Measurements from ENCODE around the gene CDH4. TPM values are rescaled to one million over a fixed set of nuclear protein-coding genes. Genes with fewer than 3 reads are reported as not detected.

CDH4 gene
- total and polyA plus RNA-seq, 9 of the 15 experiments (the other 6 are each of a cell fraction or from before 2014, with no cell fraction given) = 0.04 TPM; not detected in 8

GRCh38 chr20:61865353-61865752, 613.3 kb downstream of the CDH4 start (continued):
- TF ChIP-seq, protein P1, sequence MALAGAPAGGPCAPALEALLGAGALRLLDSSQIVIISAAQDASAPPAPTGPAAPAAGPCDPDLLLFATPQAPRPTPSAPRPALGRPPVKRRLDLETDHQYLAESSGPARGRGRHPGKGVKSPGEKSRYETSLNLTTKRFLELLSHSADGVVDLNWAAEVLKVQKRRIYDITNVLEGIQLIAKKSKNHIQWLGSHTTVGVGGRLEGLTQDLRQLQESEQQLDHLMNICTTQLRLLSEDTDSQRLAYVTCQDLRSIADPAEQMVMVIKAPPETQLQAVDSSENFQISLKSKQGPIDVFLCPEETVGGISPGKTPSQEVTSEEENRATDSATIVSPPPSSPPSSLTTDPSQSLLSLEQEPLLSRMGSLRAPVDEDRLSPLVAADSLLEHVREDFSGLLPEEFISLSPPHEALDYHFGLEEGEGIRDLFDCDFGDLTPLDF (CRISPR knock-in tag; IDR thresholded peaks at IDR 0.05) = no peak
- TF ChIP-seq NR2F6 (CRISPR knock-in tag; IDR thresholded peaks at IDR 0.05) (no peak), USF2 (CRISPR knock-in tag; IDR thresholded peaks at IDR 0.05) (no peak), NR2C1 (IDR thresholded peaks at IDR 0.05) (no peak), NR2C1 (tag; IDR thresholded peaks at IDR 0.05) (no peak), SLC30A9 (CRISPR knock-in tag; IDR thresholded peaks at IDR 0.05) (no peak)

DNA sequence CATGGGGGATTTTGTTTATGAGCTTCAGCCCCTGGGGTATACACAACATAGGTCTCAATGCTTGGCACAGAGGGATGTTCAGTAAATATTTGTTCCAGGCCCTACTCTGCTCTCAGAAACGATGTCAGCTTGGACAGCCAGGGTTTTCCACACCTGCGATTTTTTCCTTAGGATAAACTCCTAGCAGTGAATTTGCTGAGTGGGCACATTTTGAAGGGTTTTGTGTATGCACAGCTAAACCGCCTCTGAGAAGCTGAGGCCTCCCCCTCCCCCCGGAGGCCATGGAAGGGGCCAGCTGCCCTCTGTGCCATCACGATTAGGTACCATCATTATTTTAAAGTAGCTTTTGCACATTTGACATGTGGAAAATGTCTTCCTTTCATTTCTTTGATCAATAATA, 614.1 kb downstream of the CDH4 start:
- no peaks in the 10 kb centered on the region for H3K36me3 ChIP-seq (ENCODE audit: control insufficient read depth, insufficient read depth, low read length)
- H3K27ac ChIP-seq (ENCODE audit: extremely low read depth, low read depth, low read length) = no peak overlapping the region
- H3K9me3 ChIP-seq (replicated peaks; ENCODE audit: control insufficient read depth, insufficient read depth, low read depth, low read length) = no peaks in the 10 kb centered on the region; the same call in none of the 2 replicates
- H2AFZ ChIP-seq (ENCODE audit: low read depth, low read length) = no peak overlapping the region
- ATAC-seq = no peak
- H3K4me2 ChIP-seq (ENCODE audit: insufficient read depth, low read length) = no peak overlapping the region
- CTCF ChIA-PET (ENCODE audit: low intra/inter-chr PET ratio) = no interaction called here
- 0 out of 2 replicates have a peak, but pooled peaks cover 7% of the 10 kb centered on the region for H4K20me1 ChIP-seq (replicated peaks; ENCODE audit: control insufficient read depth, insufficient read depth, low read length)
- H3K9ac ChIP-seq (ENCODE audit: insufficient read depth in 1 of 2, low read depth in 2 of 2, low read length in 2 of 2) = no peak overlapping the region
- H3K4me3 ChIP-seq = no peak overlapping the region
- BruUV-seq (replicated peaks) = no TSS peak
- in situ Hi-C loops (cut with MboI) = no loop called here
- intact Hi-C loops (cut with micrococcal nuclease) = no loop called here
- no peaks in the 10 kb centered on the region for H3K79me2 ChIP-seq (ENCODE audit: control insufficient read depth, insufficient read depth, low read length)
- DNase-seq (ENCODE audit: extremely low read depth in 1 of 4, low spot score in 3 of 4) = no peak
- 1% methylated on average over 5 of the region's 5 CpGs for WGBS (ENCODE audit: insufficient coverage, low coverage, missing lambda C conversion rate)
- FAIRE-seq = no peak
- H3K27me3 ChIP-seq (ENCODE audit: control insufficient read depth in 2 of 2, insufficient read depth in 2 of 2, low read length in 2 of 2) = peaks cover 4 to 30% of the 10 kb centered on the region in 2 experiments; a peak in 3 of 5 replicates
- H3K4me1 ChIP-seq (replicated peaks in 1 of 2; ENCODE audit: control insufficient read depth in 2 of 2, insufficient read depth in 2 of 2, low read length in 2 of 2) = no peaks in the 10 kb centered on the region; a peak in 1 of 5 replicates
- POLR2A ChIA-PET = interaction anchor here (1.3 to 1.6 kb wide), 2 partner anchors 14 to 19 kb away, joined by 3 to 4 read pairs; no protein-coding TSS in a partner anchor
- no peaks in the 10 kb centered on the region for H3K9me1 ChIP-seq (ENCODE audit: control insufficient read depth, insufficient read depth, low read length)
- TF ChIP-seq ZNF184 (CRISPR knock-in tag; IDR thresholded peaks at IDR 0.05) = no peak
- TF ChIP-seq ZNF445 (CRISPR knock-in tag; IDR thresholded peaks at IDR 0.05; ENCODE audit: low read depth) = no peak
- peak; percentile 81 for TF ChIP-seq C11orf30 (IDR thresholded peaks at IDR 0.05; ENCODE audit: low read depth)
- TF ChIP-seq CREB1 (IDR thresholded peaks at IDR 0.05) = no peak
- no peak for TF ChIP-seq CREB1 (CRISPR knock-in tag; IDR thresholded peaks at IDR 0.05)
- TF ChIP-seq, protein P1 (CRISPR knock-in tag; IDR thresholded peaks at IDR 0.05) = no peak
- TF ChIP-seq ZNF347 (CRISPR knock-in tag; IDR thresholded peaks at IDR 0.05; ENCODE audit: low read depth) = no peak
- TF ChIP-seq, protein P2, sequence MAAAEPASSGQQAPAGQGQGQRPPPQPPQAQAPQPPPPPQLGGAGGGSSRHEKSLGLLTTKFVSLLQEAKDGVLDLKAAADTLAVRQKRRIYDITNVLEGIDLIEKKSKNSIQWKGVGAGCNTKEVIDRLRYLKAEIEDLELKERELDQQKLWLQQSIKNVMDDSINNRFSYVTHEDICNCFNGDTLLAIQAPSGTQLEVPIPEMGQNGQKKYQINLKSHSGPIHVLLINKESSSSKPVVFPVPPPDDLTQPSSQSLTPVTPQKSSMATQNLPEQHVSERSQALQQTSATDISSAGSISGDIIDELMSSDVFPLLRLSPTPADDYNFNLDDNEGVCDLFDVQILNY (CRISPR knock-in tag; IDR thresholded peaks at IDR 0.05) = no peak
- no peak for TF ChIP-seq ZFP1 (CRISPR knock-in tag; IDR thresholded peaks at IDR 0.05)
